Measurements from ENCODE around the gene CD3D. TPM values are rescaled to one million over a fixed set of nuclear protein-coding genes. Genes with fewer than 3 reads are reported as not detected.

The CD3D gene
- total RNA-seq (2014; rRNA removed; shearing (Covaris generic)) = 0.51 TPM in 1 of 2 replicates, not detected in the other

GRCh38 chr11:118342503-118343161 lies at the start of gene CD3D:
TSS of gene CD3D (minus strand) at chr11:118342705. CDS start at chr11:118342607, 98 bp downstream.
- peak; percentile 34 for DNase-seq (ENCODE audit: low read depth)

DNA sequence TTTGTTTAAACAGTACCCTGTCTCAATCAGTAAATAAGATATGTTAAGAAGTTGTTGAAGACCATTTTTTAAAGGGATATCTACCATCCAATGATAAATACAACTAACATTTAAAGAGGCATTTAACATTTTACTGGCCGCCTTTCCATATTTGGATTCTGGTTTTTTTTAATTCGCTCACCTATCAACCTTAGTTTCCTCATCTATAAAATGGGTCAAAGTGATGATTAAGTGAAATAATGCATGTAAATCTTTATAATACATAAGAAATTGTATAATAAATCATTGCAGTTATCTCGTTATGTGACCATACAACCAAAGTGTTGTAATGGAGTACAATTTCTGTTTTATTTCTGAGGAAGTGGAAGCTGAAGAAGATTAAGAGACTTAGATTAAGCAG lies 41.2 kb upstream of the CD3D start:
- DNase-seq (ENCODE audit: low read depth) = no peak

- DNase-seq (ENCODE audit: low read depth) = no peak
Observed at GRCh38 chr11:118382954-118383353, 40.4 kb upstream of the CD3D start.

DNA sequence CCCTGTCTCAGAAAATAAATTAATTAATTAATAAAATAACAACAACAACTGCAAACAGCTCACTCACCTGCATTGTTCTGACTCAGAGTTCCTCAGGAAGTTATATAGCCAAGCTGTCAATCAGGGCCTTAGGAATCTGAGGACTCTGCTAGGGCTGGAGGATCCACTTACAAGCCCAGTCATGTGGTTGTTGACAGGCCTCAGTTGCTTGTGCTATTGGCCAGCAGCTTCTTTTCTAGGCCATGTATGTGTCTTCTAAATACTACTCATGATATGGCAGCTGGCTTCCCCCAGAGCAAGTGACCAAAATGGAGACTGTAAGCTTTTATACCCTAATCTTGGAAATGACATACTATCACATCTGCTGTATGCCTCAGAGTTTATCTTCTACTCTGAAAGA lies 38.1 kb upstream of the CD3D start:
- DNase-seq (ENCODE audit: low read depth) = no peak

DNA sequence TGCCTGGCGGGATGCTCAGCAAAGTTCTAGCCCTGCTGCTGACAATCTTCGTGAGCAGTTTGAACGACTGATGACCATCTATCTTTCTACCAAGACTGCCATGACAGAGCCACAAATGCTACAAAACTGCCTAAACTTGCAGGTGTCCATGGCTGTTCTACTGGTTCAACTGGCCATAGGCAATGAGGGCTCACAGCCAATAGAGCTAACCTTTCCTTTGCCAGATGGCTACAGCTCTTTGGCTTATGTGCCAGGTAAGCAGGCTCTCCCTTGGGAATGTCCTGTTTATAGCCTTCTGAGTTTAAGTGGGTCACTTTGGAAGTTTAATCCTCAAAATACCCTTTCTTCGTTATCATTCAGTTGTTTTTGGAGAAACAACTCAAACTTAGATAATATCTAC lies 37.0 kb upstream of the CD3D start:
- no peak for DNase-seq (ENCODE audit: low read depth)

- DNase-seq (ENCODE audit: low read depth) = no peak
Observed at GRCh38 chr11:118375978-118376377, 33.5 kb upstream of the CD3D start.

- no peak for DNase-seq (ENCODE audit: low read depth)
Observed at GRCh38 chr11:118374729-118375128, 32.2 kb upstream of the CD3D start.

- DNase-seq (ENCODE audit: low read depth) = no peak
Observed at GRCh38 chr11:118373871-118374270, 31.4 kb upstream of the CD3D start.

GRCh38 chr11:118373263-118373662 lies 30.8 kb upstream of the CD3D start:
- no peak for DNase-seq (ENCODE audit: low read depth)

DNA sequence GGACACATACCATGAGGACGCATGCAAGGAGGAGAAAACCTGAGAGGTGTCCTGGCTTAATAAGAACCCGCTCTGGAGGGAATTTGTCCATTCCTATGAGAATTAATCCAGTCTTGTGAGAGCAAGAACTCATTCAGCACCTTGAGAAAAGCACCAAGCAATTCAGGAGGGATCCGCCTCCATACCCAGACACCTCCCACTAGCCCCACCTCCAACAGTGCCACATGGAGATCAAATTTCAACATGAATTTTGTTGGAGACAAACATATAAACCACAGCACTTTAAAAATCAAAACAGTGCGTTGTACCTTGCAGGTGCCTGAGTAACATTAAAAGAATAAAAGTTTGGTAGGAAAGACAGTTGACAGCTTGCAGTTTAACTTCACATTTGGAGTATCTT lies 28.3 kb upstream of the CD3D start:
- no peak for DNase-seq (ENCODE audit: low read depth)

DNA sequence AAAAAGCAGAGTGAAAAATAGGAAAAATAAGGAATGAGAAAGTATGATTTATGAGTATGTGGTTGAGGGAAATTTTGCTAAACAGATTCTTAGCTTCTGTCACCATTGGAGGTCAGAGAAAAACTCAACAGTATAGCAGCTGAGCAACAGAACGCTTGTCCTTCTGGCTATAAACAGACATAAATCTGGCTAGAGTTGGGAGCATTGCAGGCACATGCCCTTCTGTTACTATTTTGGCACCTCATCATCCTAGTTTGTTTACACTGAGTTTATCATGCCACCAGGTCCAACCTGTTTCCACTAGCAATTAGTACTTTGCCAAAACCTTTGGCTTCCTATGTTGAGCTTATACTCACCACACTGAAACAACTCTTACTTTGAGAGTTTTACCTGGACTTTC lies 23.8 kb upstream of the CD3D start:
- no peak for DNase-seq (ENCODE audit: low read depth)

DNA sequence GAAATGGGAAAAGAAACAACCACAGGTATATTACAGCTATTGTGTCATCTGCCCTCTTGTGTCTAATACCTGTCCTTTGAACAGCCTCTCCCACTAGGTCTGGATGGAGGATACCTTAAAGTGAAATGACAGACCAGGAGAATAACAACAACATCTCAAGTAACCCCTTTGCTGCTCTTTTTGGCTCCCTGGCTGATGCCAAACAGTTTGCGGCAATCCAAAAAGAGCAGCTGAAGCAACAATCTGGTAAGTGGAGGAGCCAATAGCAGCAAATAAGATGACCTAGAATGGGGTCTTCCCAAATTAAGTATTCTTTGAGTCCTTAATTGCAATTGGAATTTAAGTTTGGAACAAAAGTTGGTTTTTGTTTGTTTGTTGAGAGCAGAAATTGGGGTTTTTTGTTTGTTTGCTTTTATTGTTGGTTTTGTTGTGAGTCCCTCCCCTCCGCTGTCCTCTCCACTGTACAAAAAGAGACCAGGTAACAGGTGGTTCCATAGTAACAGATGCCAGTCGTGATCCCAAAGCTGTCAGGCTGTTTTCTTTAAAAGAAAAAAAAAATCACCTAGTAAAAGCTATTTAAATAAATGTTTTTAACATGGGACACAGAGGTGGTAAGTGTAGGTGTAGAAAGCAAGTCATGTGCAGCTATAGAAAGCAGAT lies 22.6 kb upstream of the CD3D start:
- DNase-seq (ENCODE audit: low read depth) = no peak

DNA sequence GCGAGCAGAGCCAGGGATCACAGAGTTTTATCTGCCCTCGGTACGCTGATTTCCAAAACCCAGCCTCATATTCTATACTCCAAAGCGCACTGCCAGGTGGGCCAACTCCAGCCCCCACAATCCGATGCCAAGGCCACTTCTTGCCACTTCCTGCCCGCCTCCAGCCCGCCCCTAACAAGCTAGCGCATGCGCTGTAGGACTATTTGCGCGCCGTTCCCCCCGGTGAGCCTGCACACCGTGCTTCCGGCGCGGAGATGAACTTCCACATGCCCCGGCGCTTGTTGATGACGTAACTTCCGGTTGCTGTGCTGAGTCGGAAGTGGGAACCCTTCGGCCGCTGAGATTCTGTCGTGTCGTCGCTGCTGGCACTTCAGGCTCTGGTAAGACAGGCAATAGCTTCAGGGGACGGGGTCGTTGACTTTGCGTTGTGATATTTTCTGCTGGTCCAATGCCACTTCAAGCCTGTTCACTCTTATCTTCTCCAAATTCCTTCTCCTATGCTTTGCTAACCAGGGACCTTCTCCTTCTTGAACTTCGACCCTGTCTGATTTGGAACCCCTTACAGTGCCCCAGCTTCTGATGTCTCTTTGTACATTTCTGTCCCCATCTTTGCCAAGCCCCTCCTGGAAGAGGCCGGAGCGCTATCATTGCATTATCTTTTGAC lies 16.9 kb upstream of the CD3D start, which contains the start of gene UBE4A:
Gene UBE4A, plus strand, starts transcription at position 306 of the 664 bp plus-strand sequence. CDS start 5,481 bp downstream, outside the sequence.
- peak; percentile 93 for DNase-seq (ENCODE audit: low read depth)

GRCh38 chr11:118358071-118358470 lies 15.6 kb upstream of the CD3D start:
- no peak for DNase-seq (ENCODE audit: low read depth)

DNA sequence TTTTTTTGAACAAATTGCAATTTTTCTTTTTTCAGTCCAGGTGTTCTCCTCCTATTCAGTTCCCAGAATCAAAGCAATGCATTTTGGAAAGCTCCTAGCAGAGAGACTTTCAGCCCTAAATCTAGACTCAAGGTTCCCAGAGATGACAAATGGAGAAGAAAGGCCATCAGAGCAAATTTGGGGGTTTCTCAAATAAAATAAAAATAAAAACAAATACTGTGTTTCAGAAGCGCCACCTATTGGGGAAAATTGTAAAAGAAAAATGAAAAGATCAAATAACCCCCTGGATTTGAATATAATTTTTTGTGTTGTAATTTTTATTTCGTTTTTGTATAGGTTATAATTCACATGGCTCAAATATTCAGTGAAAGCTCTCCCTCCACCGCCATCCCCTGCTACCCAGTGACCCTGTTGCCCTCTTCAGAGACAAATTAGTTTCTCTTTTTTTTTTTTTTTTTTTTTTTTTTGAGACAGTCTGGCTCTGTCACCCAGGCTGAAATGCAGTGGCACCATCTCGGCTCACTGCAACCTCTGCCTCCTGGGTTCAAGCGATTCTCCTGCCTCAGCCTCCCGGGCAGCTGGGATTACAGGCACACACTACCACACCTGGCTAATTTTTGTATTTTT lies 10.7 kb upstream of the CD3D start:
- DNase-seq (ENCODE audit: low read depth) = no peak

DNA sequence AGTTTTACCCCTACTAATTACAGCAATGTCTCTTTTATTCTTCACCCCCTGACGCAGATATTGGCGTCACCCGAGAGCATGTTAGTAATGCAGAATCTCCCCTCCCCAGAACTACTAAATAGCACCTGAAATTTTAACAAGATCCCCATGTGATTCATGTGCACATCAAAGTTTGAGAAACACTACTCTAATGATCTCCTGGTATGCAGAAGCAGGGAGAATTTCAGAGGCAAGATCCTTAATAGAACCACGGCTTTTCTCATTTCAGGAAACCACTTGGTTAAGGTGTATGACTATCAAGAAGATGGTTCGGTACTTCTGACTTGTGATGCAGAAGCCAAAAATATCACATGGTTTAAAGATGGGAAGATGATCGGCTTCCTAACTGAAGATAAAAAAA lies 7.0 kb upstream of the CD3D start:
- DNase-seq (ENCODE audit: low read depth) = no peak

- no peak for DNase-seq (ENCODE audit: low read depth)
Observed at GRCh38 chr11:118343981-118344515, 1.5 kb upstream of the CD3D start, which contains the start of gene CD3G. TSS of gene CD3G (plus strand) at chr11:118344344. CDS start at chr11:118344424, 80 bp downstream.

GRCh38 chr11:118343248-118343647 lies 743 bp upstream of the CD3D start:
- no peak for DNase-seq (ENCODE audit: low read depth)

DNA sequence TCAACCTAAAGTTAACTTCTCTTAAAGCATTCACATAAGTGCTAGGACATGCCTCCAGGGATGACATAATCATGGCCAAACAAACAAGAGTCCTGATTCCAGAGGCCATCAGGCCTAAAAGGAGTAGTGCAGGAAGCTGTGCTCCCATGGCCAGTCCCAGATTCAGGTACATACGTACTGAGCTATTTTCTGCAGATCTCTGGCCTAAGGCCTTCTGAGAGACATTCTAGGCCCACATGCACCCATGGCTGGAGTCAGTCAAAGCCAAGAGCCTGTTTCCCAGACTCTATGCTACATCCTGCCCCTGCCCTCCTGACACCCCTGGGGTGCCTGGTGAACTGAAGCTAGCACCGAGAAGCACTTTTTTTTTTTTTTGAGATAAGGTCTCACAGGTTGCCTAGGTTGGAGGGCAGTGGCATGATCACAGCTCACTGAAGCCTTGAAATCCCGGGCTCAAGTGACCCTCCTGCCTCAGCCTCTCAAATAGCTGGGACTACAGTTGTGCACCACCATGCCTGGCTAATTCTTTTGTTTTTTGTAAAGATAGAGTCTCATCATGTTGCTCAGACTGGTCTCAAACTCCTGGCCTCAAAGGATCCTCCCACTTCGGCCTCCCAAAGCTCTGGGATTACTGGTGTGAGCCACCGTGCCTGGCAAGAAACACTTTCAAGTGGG lies 553 bp downstream of the CD3D start:
- no peak for DNase-seq (ENCODE audit: low read depth)

DNA sequence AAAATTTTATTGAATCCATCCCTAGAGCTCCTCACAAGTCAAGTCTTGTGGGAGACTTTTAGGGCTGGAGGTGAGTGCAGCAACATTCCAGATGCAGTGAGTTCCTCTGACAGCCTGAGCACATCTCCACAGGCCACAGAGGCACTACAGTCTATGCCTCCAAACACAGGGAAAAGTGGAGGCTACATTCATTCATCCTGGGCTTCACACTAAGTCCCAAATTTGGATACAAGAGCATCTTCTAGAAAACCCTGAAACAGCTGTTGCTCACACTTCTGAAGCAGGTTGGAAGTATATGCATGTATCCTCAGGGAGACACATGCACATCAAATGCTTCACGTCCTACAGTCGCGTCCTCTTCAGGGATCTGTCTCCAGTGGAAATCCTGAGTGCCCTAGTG lies 1.2 kb downstream of the CD3D start:
- DNase-seq (ENCODE audit: low read depth) = no peak

GRCh38 chr11:118340449-118340848 lies 2.1 kb downstream of the CD3D start:
- DNase-seq (ENCODE audit: low read depth) = no peak

Measured in Daoy (cell line).